Dendritic cell treated with granulocyte-macrophage colony-stimulating factor and Interleukin-4, amounts not matched to agents 40 ng/mL and 50 ng/mL, for 4 days (primary cell): ENCODE data around the gene ADH5.
"Not testable (repeated sequence)": the region's sequence is repeated elsewhere in the genome, so short reads cannot be mapped to it uniquely, and the experiment has no call there.

Source experiments
- H3K27ac Mint-ChIP-seq: one replicate; pipeline ENCODE4 v1.8.0; 2022; ENCODE audit warnings: mild to moderate bottlenecking, mixed read lengths
- H3K27me3 Mint-ChIP-seq: one replicate; pipeline ENCODE4 v1.8.0; 2022; ENCODE audit warnings: mild to moderate bottlenecking, mixed read lengths
- H3K36me3 Mint-ChIP-seq: one replicate; pipeline ENCODE4 v1.8.0; 2022; ENCODE audit warnings: low read depth, mixed read lengths
- H3K4me1 Mint-ChIP-seq: one replicate; pipeline ENCODE4 v1.8.0; 2022; ENCODE audit warnings: low read depth, mixed read lengths
- H3K4me3 Mint-ChIP-seq: one replicate; pipeline ENCODE4 v1.8.0; 2022; ENCODE audit warnings: mild to moderate bottlenecking, moderate library complexity, mixed read lengths
- H3K9me3 Mint-ChIP-seq: one replicate; pipeline ENCODE4 v1.8.0; 2022; ENCODE audit warnings: mixed read lengths
- intact Hi-C: fragments of 100-400 bp; cut with micrococcal nuclease; formaldehyde crosslinking; loops from one replicate; pipeline ENCODE4 v1.15.0; 2022

Gene ADH5

GRCh38 chr4:99102634-99103033 is 14.0 kb upstream of the ADH5 start:
- Mint-ChIP-seq H3K4me1 (no peaks in the 10 kb centered on the region), H3K27ac (no peak overlapping the region), H3K27me3 (no peaks in the 10 kb centered on the region), H3K4me3 (no peak overlapping the region), H3K36me3 (no peaks in the 10 kb centered on the region), H3K9me3 (no peaks in the 10 kb centered on the region)
- intact Hi-C loops, result no loop called here

- Mint-ChIP-seq H3K27me3 (peaks cover 1% of the 10 kb centered on the region), H3K27ac (no peak overlapping the region), H3K9me3 (no peaks in the 10 kb centered on the region), H3K4me1 (no peaks in the 10 kb centered on the region), H3K36me3 (no peaks in the 10 kb centered on the region), H3K4me3 (no peak overlapping the region)
- intact Hi-C loops, result no loop called here
Measured at GRCh38 chr4:99100876-99101275, 12.3 kb upstream of the ADH5 start.

- H3K9me3 Mint-ChIP-seq, H3K27me3 Mint-ChIP-seq, H3K27ac Mint-ChIP-seq, intact Hi-C loops, H3K4me3 Mint-ChIP-seq, H3K4me1 Mint-ChIP-seq, H3K36me3 Mint-ChIP-seq: not testable (repeated sequence)
Measured at GRCh38 chr4:99099814-99100213, 11.2 kb upstream of the ADH5 start.

- no peak overlapping the region for H3K27ac Mint-ChIP-seq
- intact Hi-C loops, result no loop called here
- no peaks in the 10 kb centered on the region for H3K4me1 Mint-ChIP-seq
- peaks cover 1% of the 10 kb centered on the region for H3K27me3 Mint-ChIP-seq
- H3K36me3 Mint-ChIP-seq, result no peaks in the 10 kb centered on the region
- H3K4me3 Mint-ChIP-seq, result no peak overlapping the region
- H3K9me3 Mint-ChIP-seq, result no peaks in the 10 kb centered on the region
Measured at GRCh38 chr4:99099311-99099710, 10.7 kb upstream of the ADH5 start.

- H3K27me3 Mint-ChIP-seq, intact Hi-C loops, H3K4me3 Mint-ChIP-seq, H3K9me3 Mint-ChIP-seq, H3K27ac Mint-ChIP-seq: not testable (repeated sequence)
- peaks cover 13% of the 10 kb centered on the region for H3K36me3 Mint-ChIP-seq
- H3K4me1 Mint-ChIP-seq, result peaks cover 32% of the 10 kb centered on the region
Measured at GRCh38 chr4:99091841-99092240, 3.3 kb upstream of the ADH5 start.

GRCh38 chr4:99091216-99091575 is 2.6 kb upstream of the ADH5 start:
- H3K36me3 Mint-ChIP-seq, result peaks cover 19% of the 10 kb centered on the region
- H3K27ac Mint-ChIP-seq, result no peak overlapping the region
- H3K9me3 Mint-ChIP-seq, result no peaks in the 10 kb centered on the region
- H3K27me3 Mint-ChIP-seq, result peaks cover 2% of the 10 kb centered on the region
- no peak overlapping the region for H3K4me3 Mint-ChIP-seq
- intact Hi-C loops, result no loop called here
- H3K4me1 Mint-ChIP-seq, result peaks cover 38% of the 10 kb centered on the region

GRCh38 chr4:99090481-99091215 is 2.1 kb upstream of the ADH5 start:
- Mint-ChIP-seq H3K36me3 (peaks cover 24% of the 10 kb centered on the region), H3K27ac (no peak overlapping the region), H3K4me1 (peaks cover 42% of the 10 kb centered on the region), H3K27me3 (peaks cover 2% of the 10 kb centered on the region), H3K9me3 (no peaks in the 10 kb centered on the region), H3K4me3 (no peak overlapping the region)
- intact Hi-C loops, result no loop called here

GRCh38 chr4:99088023-99088449 is 552 bp downstream of the ADH5 start:
- intact Hi-C loops, result loop anchor here (2.0 to 10.0 kb wide), 5 partner anchors 156 to 943 kb away; partner anchors contain the start of genes DAPP1, LAMTOR3, RAP1GDS1 and STPG2
- Mint-ChIP-seq H3K27ac (peak overlapping the region; percentile 93), H3K36me3 (peaks cover 49% of the 10 kb centered on the region), H3K4me3 (peak overlapping the region; percentile 89), H3K9me3 (no peaks in the 10 kb centered on the region), H3K4me1 (peaks cover 47% of the 10 kb centered on the region), H3K27me3 (peaks cover 2% of the 10 kb centered on the region)

- H3K9me3 Mint-ChIP-seq, result no peaks in the 10 kb centered on the region
- H3K4me3 Mint-ChIP-seq, result no peak overlapping the region
- H3K27me3 Mint-ChIP-seq, result no peaks in the 10 kb centered on the region
- H3K27ac Mint-ChIP-seq, result no peak overlapping the region
- intact Hi-C loops, result loop anchor here (10.0 kb wide), 2 partner anchors 730 to 940 kb away; partner anchors contain the start of genes DAPP1 and STPG2
- H3K4me1 Mint-ChIP-seq, result peaks cover 31% of the 10 kb centered on the region
- peaks cover 83% of the 10 kb centered on the region for H3K36me3 Mint-ChIP-seq
Measured at GRCh38 chr4:99084595-99084994, 4.0 kb downstream of the ADH5 start.

GRCh38 chr4:99082192-99082591 is 6.4 kb downstream of the ADH5 start:
- no peaks in the 10 kb centered on the region for H3K27me3 Mint-ChIP-seq
- peaks cover 91% of the 10 kb centered on the region for H3K36me3 Mint-ChIP-seq
- no peaks in the 10 kb centered on the region for H3K9me3 Mint-ChIP-seq
- H3K27ac Mint-ChIP-seq, result no peak overlapping the region
- peaks cover 15% of the 10 kb centered on the region for H3K4me1 Mint-ChIP-seq
- intact Hi-C loops, result loop anchor here (10.0 kb wide), 2 partner anchors 733 to 937 kb away; partner anchors contain the start of genes DAPP1 and STPG2
- no peak overlapping the region for H3K4me3 Mint-ChIP-seq

- not testable (repeated sequence) for H3K4me1 Mint-ChIP-seq, H3K27ac Mint-ChIP-seq, H3K4me3 Mint-ChIP-seq, H3K27me3 Mint-ChIP-seq, H3K9me3 Mint-ChIP-seq
- intact Hi-C loops, result loop anchor here (10.0 kb wide), 2 partner anchors 734 to 936 kb away; partner anchors contain the start of genes DAPP1 and STPG2
- peaks cover 94% of the 10 kb centered on the region for H3K36me3 Mint-ChIP-seq
Measured at GRCh38 chr4:99080869-99081268, 7.7 kb downstream of the ADH5 start.

GRCh38 chr4:99079625-99080295 is 8.8 kb downstream of the ADH5 start:
- H3K9me3 Mint-ChIP-seq, result no peaks in the 10 kb centered on the region
- intact Hi-C loops, result loop anchor here (10.0 kb wide), 2 partner anchors 735 to 935 kb away; partner anchors contain the start of genes DAPP1 and STPG2
- no peak overlapping the region for H3K4me3 Mint-ChIP-seq
- H3K27me3 Mint-ChIP-seq, result no peaks in the 10 kb centered on the region
- peaks cover 94% of the 10 kb centered on the region for H3K36me3 Mint-ChIP-seq
- H3K27ac Mint-ChIP-seq, result no peak overlapping the region
- no peaks in the 10 kb centered on the region for H3K4me1 Mint-ChIP-seq

- Mint-ChIP-seq H3K9me3 (no peaks in the 10 kb centered on the region), H3K4me3 (no peak overlapping the region), H3K4me1 (no peaks in the 10 kb centered on the region), H3K27me3 (no peaks in the 10 kb centered on the region), H3K27ac (no peak overlapping the region), H3K36me3 (peaks cover 96% of the 10 kb centered on the region)
- intact Hi-C loops, result no loop called here
Measured at GRCh38 chr4:99078931-99079624, 9.5 kb downstream of the ADH5 start.

GRCh38 chr4:99078336-99078735 is 10.3 kb downstream of the ADH5 start:
- Mint-ChIP-seq H3K27me3 (no peaks in the 10 kb centered on the region), H3K36me3 (peaks cover 96% of the 10 kb centered on the region), H3K4me1 (no peaks in the 10 kb centered on the region), H3K4me3 (no peak overlapping the region), H3K9me3 (no peaks in the 10 kb centered on the region), H3K27ac (no peak overlapping the region)
- intact Hi-C loops, result no loop called here
